AG08395 (cell line): Measurements from ENCODE around the gene PTPN14.

Source experiments
- DNase-seq: peaks from one replicate; pipeline ENCODE4 v3.0.0; 2012; ENCODE audit warnings: mixed read lengths, low spot score

Gene PTPN14

DNA sequence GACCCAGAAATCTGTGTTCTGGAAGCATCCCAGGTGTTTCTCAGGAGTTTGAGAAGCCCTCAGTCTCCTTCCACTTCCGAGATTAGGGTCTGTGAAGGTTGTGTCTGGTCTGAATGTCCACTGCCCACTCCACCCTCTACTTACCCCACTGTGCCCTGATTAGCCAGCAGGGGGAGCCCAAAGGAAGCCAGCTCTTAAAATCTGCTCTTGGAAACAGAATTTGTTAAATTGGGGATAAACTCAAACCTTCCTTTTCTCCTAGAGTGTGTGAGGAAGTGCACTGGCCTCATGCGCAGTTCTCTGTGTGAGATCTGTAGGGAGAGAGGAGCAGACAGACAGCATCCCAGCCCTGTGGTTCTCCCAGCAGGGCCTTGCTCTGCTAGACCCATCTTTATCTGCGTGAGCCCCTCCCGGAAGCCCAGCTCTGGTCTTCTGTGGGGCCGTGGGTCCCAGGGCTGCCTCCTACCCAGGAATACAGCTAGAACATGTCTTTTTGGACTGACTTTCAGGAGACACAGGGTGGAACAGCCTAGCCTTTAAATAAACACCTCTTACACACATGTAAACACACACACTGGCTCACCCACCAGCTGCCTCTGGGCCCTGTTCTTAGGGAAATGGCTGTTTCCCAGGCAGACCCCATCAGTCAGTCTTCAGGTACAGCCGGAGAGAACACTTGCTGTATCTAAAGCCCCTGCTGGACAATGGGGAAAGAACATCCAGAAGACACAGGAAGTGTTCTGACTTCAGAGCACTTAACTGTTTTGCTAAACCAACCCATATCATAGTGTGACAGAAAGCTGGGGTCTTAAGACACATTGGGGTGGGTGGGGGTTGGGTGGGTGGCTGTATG is 218.2 kb downstream of the PTPN14 start:
- peak; percentile 76 for DNase-seq

- peak; percentile 70 for DNase-seq
These were observed 219.5 kb downstream of the PTPN14 start for GRCh38 chr1:214331827-214332423.

GRCh38 chr1:214331180-214331579 is 220.2 kb downstream of the PTPN14 start:
- no peak for DNase-seq

DNA sequence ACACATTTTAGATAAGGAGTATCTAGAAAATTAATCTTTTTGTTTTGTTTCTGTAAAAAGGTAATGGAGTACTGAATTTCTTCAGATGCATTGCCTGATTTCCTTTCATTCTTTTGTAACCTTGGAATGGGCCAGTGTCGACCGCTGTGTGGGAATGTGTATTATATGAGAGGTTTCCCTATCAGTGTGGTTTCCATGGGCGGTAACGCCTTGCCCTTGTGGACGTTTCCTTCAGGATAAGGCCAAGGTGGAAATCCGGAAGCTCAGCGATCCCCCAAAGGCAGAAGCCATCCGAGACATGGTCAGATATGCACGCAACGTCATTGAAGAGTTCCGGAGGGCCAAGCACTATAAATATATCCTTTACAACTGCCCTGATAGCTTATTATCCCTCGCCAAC is 220.7 kb downstream of the PTPN14 start:
- DNase-seq, result no peak

GRCh38 chr1:214330222-214330621 is 221.2 kb downstream of the PTPN14 start:
- no peak for DNase-seq

DNA sequence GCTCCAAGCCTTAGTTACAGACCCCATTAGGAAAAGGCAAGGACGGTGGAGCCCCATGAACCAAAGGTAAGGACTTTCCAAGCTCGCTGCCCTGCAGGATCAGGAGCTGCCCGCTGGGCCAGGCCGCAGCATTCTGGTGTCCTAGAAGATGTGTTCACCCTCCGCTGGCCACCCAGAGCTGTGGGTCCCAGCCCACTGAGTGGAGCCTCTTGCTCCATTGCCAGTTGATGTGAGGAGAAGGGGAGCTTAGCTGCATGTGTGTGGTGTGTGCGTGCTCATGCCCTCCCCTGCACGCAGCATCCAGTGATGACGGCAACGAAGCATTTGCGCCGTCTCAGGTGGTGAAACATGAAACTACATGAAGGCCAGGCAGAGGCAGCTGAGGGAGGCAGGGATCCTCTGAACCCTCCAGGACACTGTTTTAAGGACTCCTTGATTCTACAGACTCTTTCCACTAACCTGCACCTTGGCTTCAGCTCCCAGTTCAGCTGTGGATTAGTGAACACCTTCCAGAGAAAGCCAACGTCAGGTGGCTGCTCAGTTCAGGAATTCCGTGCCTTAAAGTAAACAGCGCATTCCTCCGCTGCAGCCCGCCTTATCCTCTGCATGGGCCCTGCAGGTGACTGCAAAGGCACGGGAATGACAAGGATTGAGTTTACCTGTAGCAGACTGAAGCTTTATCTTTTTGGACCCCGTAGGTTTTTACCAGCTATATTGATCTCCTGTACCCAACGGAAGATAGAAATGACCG is 221.8 kb downstream of the PTPN14 start:
- DNase-seq, result no peak

- peak; percentile 88 for DNase-seq
These were observed 222.5 kb downstream of the PTPN14 start for GRCh38 chr1:214328770-214329469.

GRCh38 chr1:214327514-214327913 is 223.9 kb downstream of the PTPN14 start:
- no peak for DNase-seq

DNA sequence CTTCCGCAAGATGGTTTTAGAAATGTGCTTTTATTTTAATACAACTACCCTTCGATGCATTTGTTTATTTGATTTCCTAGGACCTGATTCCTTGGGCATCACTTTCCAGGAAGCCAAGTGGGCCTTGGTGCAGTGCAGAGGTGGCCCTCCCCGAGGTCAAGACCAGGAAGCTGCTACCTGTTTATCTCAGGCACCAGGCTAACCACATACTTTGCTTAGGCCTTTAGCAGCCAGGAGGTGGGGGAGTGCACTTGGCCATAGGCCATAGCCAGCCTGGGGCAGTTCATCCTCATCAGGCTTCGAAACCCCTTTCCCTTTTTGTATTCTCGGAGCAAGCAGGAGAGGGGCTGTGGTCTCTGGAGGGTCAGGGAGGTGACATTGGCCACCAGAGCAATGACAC is 225.0 kb downstream of the PTPN14 start:
- no peak for DNase-seq

DNA sequence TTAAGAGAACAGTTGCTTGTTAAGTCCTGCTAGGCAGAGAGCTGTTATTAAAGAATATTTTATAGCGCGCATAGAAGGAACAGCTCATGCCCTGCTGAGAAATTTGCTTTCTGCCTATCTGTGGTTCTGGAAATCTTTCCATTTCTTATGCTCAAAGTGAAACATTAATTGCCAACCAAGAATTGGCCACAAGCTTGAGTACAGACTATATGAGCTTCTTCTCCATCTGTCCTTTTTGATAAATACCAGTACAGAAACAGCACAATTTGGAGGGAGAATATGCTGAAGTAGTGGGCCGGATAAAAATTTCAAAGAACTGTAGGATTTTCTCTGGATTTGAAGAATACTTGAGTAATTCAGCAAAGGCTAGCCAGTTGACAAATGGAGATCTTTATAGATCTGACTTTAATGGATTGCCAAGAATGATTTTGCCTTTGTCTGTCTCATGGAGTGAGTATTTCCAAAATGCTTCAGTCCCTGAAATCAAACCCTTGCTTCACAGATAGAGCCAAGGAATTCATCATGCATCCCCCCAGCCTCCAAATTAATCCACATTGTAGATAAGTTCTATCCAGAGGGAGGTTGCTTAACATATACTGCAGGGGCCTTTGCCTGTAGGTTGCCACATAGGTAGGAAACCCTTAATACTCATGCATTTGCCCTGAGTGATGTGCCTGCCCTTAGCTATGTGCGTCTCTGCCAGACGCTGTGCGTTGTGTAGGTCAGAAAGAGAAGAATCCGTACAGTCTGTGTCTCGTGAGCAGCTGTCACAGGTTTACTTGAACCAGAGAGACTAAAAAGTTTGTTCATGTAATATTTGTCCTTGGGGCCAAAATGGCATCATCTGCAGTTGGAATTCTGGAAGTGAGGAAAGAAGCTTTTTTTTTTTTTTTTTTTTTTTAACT is 226.3 kb downstream of the PTPN14 start:
- no peak for DNase-seq

DNA sequence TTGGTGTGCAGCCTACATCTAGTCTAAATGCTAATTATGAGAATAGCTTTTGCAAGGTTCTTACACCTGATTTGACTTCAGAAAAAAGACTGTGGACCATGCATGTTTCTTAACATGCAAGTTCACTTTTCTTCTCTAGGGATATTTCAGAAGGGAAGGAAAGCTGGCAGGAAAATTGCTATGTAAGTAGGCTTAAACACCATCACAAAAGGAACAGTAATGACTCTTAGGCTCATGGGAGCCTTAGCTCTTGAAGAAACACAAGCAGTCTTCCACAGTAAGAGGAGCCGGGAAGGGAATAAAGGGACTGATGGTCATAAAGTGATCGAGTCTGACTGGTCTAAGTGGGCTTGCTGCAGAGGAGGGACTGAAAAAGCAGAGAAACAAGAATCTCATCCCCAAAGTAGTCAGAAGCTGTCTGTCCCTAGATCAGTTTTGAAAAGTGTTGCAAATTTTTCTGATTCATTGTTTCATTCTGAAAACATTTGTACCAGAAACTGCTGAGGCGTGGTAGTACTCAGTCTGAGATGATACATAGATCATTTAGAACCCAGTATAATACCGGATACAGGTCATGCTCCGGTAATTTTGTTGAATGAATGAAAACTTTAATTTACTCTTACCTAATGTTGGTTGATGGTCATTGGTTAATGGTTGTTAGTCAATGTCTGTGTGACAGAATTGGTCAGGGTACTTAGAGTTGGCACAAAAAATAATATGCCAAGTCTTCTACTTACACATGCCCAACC is 229.5 kb downstream of the PTPN14 start:
- no peak for DNase-seq

DNA sequence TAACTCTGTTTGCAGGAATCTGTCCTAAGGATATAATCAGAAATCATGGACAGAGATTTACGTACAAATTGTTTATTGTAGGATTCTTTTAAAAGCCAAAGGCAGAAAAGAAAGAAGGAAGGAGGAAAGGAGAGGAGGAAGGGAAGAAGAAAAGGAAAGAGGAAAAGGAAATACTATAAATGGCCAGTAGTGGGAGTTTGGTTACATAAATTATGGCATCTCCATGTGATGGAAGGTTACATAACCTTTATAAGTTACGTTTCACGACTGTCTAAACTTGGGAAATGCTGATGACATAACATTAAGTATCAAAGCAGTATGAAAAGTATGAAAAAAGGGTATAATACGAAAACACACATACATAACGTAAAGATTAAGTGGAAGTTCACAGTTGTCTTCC is 231.5 kb downstream of the PTPN14 start:
- no peak for DNase-seq

GRCh38 chr1:214318956-214319736 is 232.3 kb downstream of the PTPN14 start:
- no peak for DNase-seq

GRCh38 chr1:214318356-214318755 is 233.0 kb downstream of the PTPN14 start:
- no peak for DNase-seq

- no peak for DNase-seq
These were observed 233.7 kb downstream of the PTPN14 start for GRCh38 chr1:214317734-214318133.

DNA sequence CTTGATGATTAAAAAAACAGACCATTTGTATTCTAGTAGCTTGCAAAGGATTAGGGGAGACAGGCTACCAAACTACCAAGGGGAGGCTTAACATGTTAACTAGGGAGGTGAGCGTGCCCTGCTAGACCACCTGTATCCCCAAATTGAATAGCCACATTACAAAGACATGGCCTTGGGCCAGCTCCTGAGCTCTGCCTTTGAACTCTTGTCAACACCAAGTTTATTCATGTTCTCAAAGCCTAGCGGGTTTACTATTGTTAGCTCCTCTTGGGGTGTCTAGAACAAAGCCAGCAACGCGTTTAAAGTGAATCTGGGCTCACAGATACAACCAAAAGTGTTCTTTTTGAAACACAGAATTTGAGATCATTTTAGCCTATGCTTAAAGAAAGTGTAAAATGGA is 234.1 kb downstream of the PTPN14 start:
- no peak for DNase-seq

- peak; percentile 21 for DNase-seq
These were observed 234.8 kb downstream of the PTPN14 start for GRCh38 chr1:214316593-214316992.

DNA sequence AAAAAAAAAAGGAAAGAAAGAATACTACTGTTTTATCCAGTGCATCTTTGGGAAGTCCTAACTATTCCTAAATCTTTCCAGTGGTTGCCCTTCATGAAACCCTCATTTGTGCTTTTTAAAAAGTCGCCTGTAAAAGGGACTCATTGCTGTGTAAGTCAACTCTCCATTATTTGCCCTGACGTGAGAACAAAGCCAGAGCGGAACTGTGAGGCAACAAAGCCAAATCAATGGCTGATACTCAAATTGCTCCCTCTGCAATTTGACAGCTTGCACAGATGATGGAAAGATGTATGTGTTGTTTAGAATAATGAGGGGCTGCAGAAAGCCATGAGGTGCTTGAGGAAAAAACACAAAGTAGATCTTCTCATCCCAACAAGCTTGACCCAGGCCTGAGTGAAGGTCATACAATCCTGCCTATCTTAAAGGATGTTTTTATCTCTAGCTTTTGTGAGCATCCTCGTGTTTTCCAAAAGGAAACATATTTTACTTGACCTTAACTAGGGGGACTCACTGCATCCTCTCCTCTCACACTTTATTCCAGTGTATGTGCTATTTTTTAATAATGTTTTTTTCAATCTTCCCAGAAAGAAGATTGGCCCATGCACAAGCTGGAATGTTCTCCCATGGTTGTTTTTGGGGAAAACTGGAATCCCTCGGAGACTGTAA is 237.1 kb downstream of the PTPN14 start:
- no peak for DNase-seq

DNA sequence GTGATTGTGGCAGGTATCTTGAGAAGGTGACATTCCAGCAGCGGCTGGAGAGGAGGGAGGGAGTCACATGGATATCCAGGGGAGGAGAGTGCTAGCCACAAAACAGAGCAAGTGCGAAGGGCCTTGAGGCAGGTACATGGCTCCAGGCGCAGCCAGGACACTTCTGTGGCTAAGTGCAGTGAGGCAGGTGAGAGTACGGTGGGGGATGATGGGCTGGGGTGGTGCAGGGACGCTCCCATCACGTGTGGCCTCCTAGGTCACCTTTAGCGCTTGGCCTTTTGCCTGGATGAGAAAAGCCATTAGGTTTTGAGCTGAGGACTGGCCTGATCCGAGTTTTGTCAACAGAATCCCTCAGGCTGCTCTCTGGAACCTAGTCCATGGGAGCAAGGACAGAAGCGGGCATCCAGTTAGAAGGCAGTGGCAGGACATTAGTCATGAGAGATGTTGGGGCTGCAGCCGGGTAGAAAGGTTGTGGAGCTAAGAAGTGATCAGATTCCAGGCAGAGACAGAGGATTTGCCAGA is 238.8 kb downstream of the PTPN14 start:
- no peak for DNase-seq
